HCT116 (cell line): ENCODE results near the gene ATCAY. TPM values are rescaled to one million over a fixed set of nuclear protein-coding genes. Genes with fewer than 3 reads are reported as not detected.

Experiments used
- ATAC-seq: fragments of 200-7000 bp; cut with Tn5 transposase; 2 replicates; pipeline ENCODE4 v1.9.1; 2020; ENCODE audit warnings: mild to moderate bottlenecking, moderate library complexity
- BruUV-seq: library from RNA; stranded (reverse); fragments of 400-500 nt; replicated peaks from 2 replicates; lab custom pipeline; 2021; lab: Mats Ljungman, UMichigan
- CTCF ChIA-PET: fragments of 300-600 bp; sonication (Branson Sonifier 250); formaldehyde crosslinking; loops from one replicate; lab custom pipeline; 2021; ENCODE audit warnings: antibody characterized with exemption; lab: Charles Lee
- POLR2A ChIA-PET: fragments of 300-600, 350-600 bp; sonication (Branson Sonifier 250); formaldehyde crosslinking; loops from one replicate; lab custom pipeline; 2021; ENCODE audit warnings: antibody characterized with exemption; lab: Charles Lee
- RAD21 ChIA-PET, 2 experiments: fragments of 300-600 bp; sonication (Branson Sonifier 250); formaldehyde crosslinking; loops; one replicate each; lab custom pipeline; 2023; ENCODE audit warnings: low total read pairs in 2 of 2; ENCODE audit not compliant: uncharacterized antibody in 2 of 2, unreplicated experiment in 2 of 2, low non-redundant PET in 1 of 2; lab: Charles Lee
- DNase-seq: peaks from one replicate; pipeline ENCODE4 v3.0.0-alpha.2; 2010; ENCODE audit warnings: low read depth, low spot score
- H2AFZ ChIP-seq: fragments of 200-600 bp; shearing (Covaris generic), sonication (generic); 2 replicates; pipeline ENCODE4 v1.6.1; 2017; ENCODE audit warnings: low read depth, mixed run types, mixed read lengths, antibody characterized with exemption, low read length; ENCODE audit not compliant: poor library complexity, severe bottlenecking
- H3K27ac ChIP-seq: 2 replicates; pipeline ENCODE4 v1.5.1; 2012; ENCODE audit warnings: low read depth, low read length
- H3K27me3 ChIP-seq: fragments of 200-600 bp; sonication (generic); 2 replicates; pipeline ENCODE4 v1.6.1; 2016; ENCODE audit warnings: mixed run types, low read length, mixed read lengths; ENCODE audit not compliant: insufficient read depth
- H3K36me3 ChIP-seq, 2 experiments: fragments of 200-500 bp in 1 of 2; fragments of 200-600 bp in 1 of 2; sonication (Bioruptor generic) in 1 of 2; sonication (generic) in 1 of 2; 2 replicates each; pipeline versions ENCODE4 v1.5.1 to v1.6.1; 2014 to 2016; ENCODE audit warnings: low read length in 2 of 2, inconsistent platforms in 1 of 2, mixed read lengths in 1 of 2, mixed run types in 1 of 2; ENCODE audit not compliant: insufficient read depth in 2 of 2, control insufficient read depth in 1 of 2
- H3K4me1 ChIP-seq, 2 experiments: fragments of 200-600 bp in 1 of 2; sonication (generic) in 1 of 2; 2 replicates each; pipeline versions ENCODE4 v1.5.1 to v1.6.1; 2012 to 2017; ENCODE audit warnings: low read length in 2 of 2, inconsistent platforms in 1 of 2, mild to moderate bottlenecking in 1 of 2, mixed read lengths in 1 of 2, mixed run types in 1 of 2, moderate library complexity in 1 of 2; ENCODE audit not compliant: insufficient read depth in 2 of 2, control insufficient read depth in 1 of 2
- H3K4me2 ChIP-seq: fragments of 200-600 bp; sonication (generic); 2 replicates; pipeline ENCODE4 v1.6.1; 2017; ENCODE audit warnings: mixed run types, low read length, mixed read lengths
- H3K4me3 ChIP-seq, 2 experiments: fragments of 200-600 bp in 1 of 2; sonication (generic) in 1 of 2; replicated peaks in 1 of 2; 2 replicates each; pipeline ENCODE4 v1.5.1; 2011 to 2016; ENCODE audit warnings: low read length in 2 of 2, control low read depth in 1 of 2, low read depth in 1 of 2, mild to moderate bottlenecking in 1 of 2, mixed read lengths in 1 of 2, mixed run types in 1 of 2
- H3K79me2 ChIP-seq: fragments of 200-600 bp; sonication (generic); 2 replicates; pipeline ENCODE4 v1.6.1; 2017; ENCODE audit warnings: mild to moderate bottlenecking, mixed run types, low read length, moderate library complexity, mixed read lengths; ENCODE audit not compliant: insufficient read depth
- H3K9ac ChIP-seq: fragments of 200-600 bp; sonication (generic); 2 replicates; pipeline ENCODE4 v1.6.1; 2016; ENCODE audit warnings: low read length, mixed read lengths
- H3K9me2 ChIP-seq: fragments of 200-600 bp; sonication (generic), shearing (Covaris generic); 2 replicates; pipeline ENCODE4 v1.6.1; 2017; ENCODE audit warnings: mixed run types, mild to moderate bottlenecking, moderate library complexity; ENCODE audit not compliant: insufficient read depth
- H3K9me3 ChIP-seq, 2 experiments: fragments of 200-500 bp in 1 of 2; fragments of 200-600 bp in 1 of 2; sonication (Bioruptor generic) in 1 of 2; sonication (generic) in 1 of 2; 2 replicates each; pipeline ENCODE4 v1.6.1; 2014 to 2017; ENCODE audit warnings: low read length in 2 of 2, mixed read lengths in 2 of 2, inconsistent platforms in 1 of 2, low read depth in 1 of 2, mild to moderate bottlenecking in 1 of 2, mixed run types in 1 of 2, moderate library complexity in 1 of 2; ENCODE audit not compliant: control insufficient read depth in 1 of 2, insufficient read depth in 1 of 2
- H4K20me1 ChIP-seq: fragments of 200-600 bp; sonication (generic), shearing (Covaris generic); 2 replicates; pipeline ENCODE4 v1.6.1; 2017; ENCODE audit warnings: mixed run types, mild to moderate bottlenecking, moderate library complexity; ENCODE audit not compliant: insufficient read depth
- CEBPB ChIP-seq: IDR thresholded peaks from 2 replicates; pipeline ENCODE4 v1.6.1; 2012; ENCODE audit warnings: low read depth
- CTCF ChIP-seq, 3 experiments: fragments of 200-600 bp in 1 of 3; sonication (generic) in 1 of 3; IDR thresholded peaks in 2 of 3; conservative IDR thresholded peaks in 1 of 3; 2 replicates each; pipeline ENCODE4 v1.5.1; 2012 to 2017; ENCODE audit warnings: low read depth in 2 of 3, low read length in 2 of 3, antibody characterized with exemption in 1 of 3, borderline replicate concordance in 1 of 3, control low read depth in 1 of 3, mild to moderate bottlenecking in 1 of 3, mixed read lengths in 1 of 3, mixed run types in 1 of 3, moderate library complexity in 1 of 3; ENCODE audit not compliant: insufficient read depth in 1 of 3
- EGR1 ChIP-seq: IDR thresholded peaks from 2 replicates; pipeline ENCODE4 v1.6.1; 2012; ENCODE audit warnings: low read depth
- ELF1 ChIP-seq: IDR thresholded peaks from 2 replicates; pipeline ENCODE4 v1.6.1; 2012; ENCODE audit warnings: low read depth, borderline replicate concordance
- EZH2phosphoT487 ChIP-seq: fragments of 200-600 bp; IDR thresholded peaks from 2 replicates; pipeline ENCODE4 v1.6.1; 2018; ENCODE audit warnings: antibody characterized with exemption, borderline replicate concordance
- JUND ChIP-seq: IDR thresholded peaks from 2 replicates; pipeline ENCODE4 v1.6.1; 2012
- MAX ChIP-seq: IDR thresholded peaks from 2 replicates; pipeline ENCODE4 v1.6.1; 2012
- POLR2A ChIP-seq: IDR thresholded peaks from 2 replicates; pipeline ENCODE4 v1.7.0; 2011; ENCODE audit warnings: borderline replicate concordance; ENCODE audit not compliant: insufficient read depth, insufficient read length; ENCODE audit errors: extremely low read depth
- RAD21 ChIP-seq: IDR thresholded peaks from 2 replicates; pipeline ENCODE4 v1.6.1; 2012; ENCODE audit warnings: low read depth, mild to moderate bottlenecking
- SIN3A ChIP-seq: IDR thresholded peaks from 2 replicates; pipeline ENCODE4 v1.6.1; 2012; ENCODE audit warnings: low read depth
- SRF ChIP-seq: IDR thresholded peaks from 2 replicates; pipeline ENCODE4 v1.6.1; 2012; ENCODE audit warnings: low read depth
- TCF7L2 ChIP-seq: IDR thresholded peaks from 2 replicates; pipeline ENCODE4 v1.7.0; 2011; ENCODE audit warnings: borderline replicate concordance, inconsistent platforms; ENCODE audit not compliant: insufficient read depth, insufficient read length; ENCODE audit errors: extremely low read depth
- ZFX ChIP-seq: fragments of 450-650 bp; IDR thresholded peaks from 2 replicates; pipeline ENCODE4 v1.6.1; 2017
- ZNF274 ChIP-seq: fragments of 200-500 bp; sonication (Bioruptor generic); IDR thresholded peaks from 2 replicates; pipeline ENCODE4 v1.6.1; 2014; ENCODE audit warnings: mild to moderate bottlenecking, low read depth, low read length, inconsistent platforms
- intact Hi-C: fragments of 100-400 bp; cut with micrococcal nuclease; formaldehyde crosslinking; loops from 2 replicates; pipeline ENCODE4 v1.10.0; 2022
- total RNA-seq: library from RNA; stranded (reverse); gene quantifications from one replicate; pipeline ENCODE4 v1.2.1, GENCODE V29; 2021; ENCODE audit not compliant: unreplicated experiment
- TF ChIP-seq, protein P1 (sequence below): IDR thresholded peaks from 2 replicates; pipeline ENCODE4 v1.6.1; 2012
- TF ChIP-seq, protein P2 (sequence below): IDR thresholded peaks from 2 replicates; pipeline ENCODE4 v1.6.1; 2011; ENCODE audit warnings: mild to moderate bottlenecking, low read length, moderate library complexity; ENCODE audit not compliant: insufficient replicate concordance; ENCODE audit errors: extremely low read depth

The ATCAY gene
- total RNA-seq, 1 experiment from 2014 or later = not detected

GRCh38 chr19:3855320-3855719 is 25.2 kb upstream of the ATCAY start:
- CTCF ChIA-PET = no interaction called here
- Histone ChIP-seq H4K20me1 (no peaks in the 10 kb centered on the region), H3K36me3 (no peaks in the 10 kb centered on the region), H3K79me2 (no peaks in the 10 kb centered on the region), H3K27me3 (no peaks in the 10 kb centered on the region), H3K4me1 (peaks cover 18 to 30% of the 10 kb centered on the region in 2 experiments), H3K4me2 (peak overlapping the region; percentile 49), H3K27ac (no peak overlapping the region), H3K4me3 (peak overlapping the region in 1 of 2 experiments; percentile 13; a peak in 1 of 4 replicates), H3K9ac (no peak overlapping the region), H2AFZ (no peak overlapping the region), H3K9me3 (no peaks in the 10 kb centered on the region), H3K9me2 (no peaks in the 10 kb centered on the region)
- POLR2A ChIA-PET = no interaction called here
- intact Hi-C loops = loop anchor here (10.0 kb wide), 1 partner anchor 289 kb away; no protein-coding TSS in a partner anchor
- ATAC-seq (no peak), DNase-seq (no peak)
- RAD21 ChIA-PET = no interaction called here
- BruUV-seq = no TSS peak
- TF ChIP-seq CEBPB = no peak
- TF ChIP-seq, protein P1, sequence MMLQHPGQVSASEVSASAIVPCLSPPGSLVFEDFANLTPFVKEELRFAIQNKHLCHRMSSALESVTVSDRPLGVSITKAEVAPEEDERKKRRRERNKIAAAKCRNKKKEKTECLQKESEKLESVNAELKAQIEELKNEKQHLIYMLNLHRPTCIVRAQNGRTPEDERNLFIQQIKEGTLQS = no peak
- TF ChIP-seq ZNF274 = no peak
- no peak for TF ChIP-seq JUND
- no peak for TF ChIP-seq RAD21

DNA sequence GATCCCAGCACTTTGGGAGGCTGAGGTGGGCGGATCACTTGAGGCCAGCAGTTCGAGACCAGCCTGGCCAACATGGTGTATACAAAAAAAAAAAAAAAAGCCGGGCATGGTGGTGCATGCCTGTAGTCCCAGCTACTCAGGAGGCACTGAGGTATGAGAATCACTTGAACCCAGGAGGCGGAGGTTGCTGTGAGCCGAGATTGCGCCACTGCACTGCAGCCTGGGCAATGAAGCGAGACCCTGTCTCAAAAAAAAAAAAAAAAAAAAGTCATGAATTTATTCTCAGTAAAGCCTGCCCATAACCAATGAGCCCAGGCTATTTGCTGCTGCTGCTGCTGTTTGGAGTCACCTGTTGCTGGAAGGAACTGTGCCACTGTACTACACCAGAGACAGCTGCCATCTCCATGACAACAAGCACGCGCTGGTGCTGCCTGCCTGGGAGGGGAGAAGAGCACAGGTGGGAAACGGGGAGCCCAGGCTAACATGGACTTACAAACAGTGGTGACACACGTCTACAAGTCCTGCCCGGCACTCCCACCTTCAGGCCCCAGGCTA is 23.0 kb upstream of the ATCAY start:
- Histone ChIP-seq H3K9ac (no peak overlapping the region), H3K36me3 (no peaks in the 10 kb centered on the region), H3K79me2 (no peaks in the 10 kb centered on the region), H3K27ac (no peak overlapping the region), H3K9me3 (no peaks in the 10 kb centered on the region), H3K27me3 (no peaks in the 10 kb centered on the region), H3K4me1 (peaks cover 5 to 13% of the 10 kb centered on the region in 2 experiments), H3K9me2 (no peaks in the 10 kb centered on the region), H3K4me3 (no peak overlapping the region), H3K4me2 (no peak overlapping the region), H4K20me1 (no peaks in the 10 kb centered on the region), H2AFZ (no peak overlapping the region)
- DNase-seq (no peak), ATAC-seq (no peak)
- BruUV-seq = no TSS peak
- CTCF ChIA-PET = no interaction called here
- RAD21 ChIA-PET = interaction anchor here in 1 of 2 experiments (0.6 kb wide), 1 partner anchor 199 kb away, joined by 4 read pairs; no protein-coding TSS in a partner anchor
- POLR2A ChIA-PET = no interaction called here
- intact Hi-C loops = loop anchor here (10.0 kb wide), 1 partner anchor 287 kb away; no protein-coding TSS in a partner anchor
- TF ChIP-seq CTCF (IDR thresholded peaks at IDR 0.05 in 2 of 3, conservative IDR thresholded peaks at IDR 0.05 in 1 of 3; ENCODE audit: borderline replicate concordance in 1 of 3, insufficient read depth in 1 of 3, low read depth in 2 of 3, low read length in 2 of 3) (no peak), POLR2A (no peak), MAX (no peak), ZFX (no peak), CEBPB (no peak), SRF (no peak), TCF7L2 (no peak), ELF1 (no peak), SIN3A (no peak), EZH2phosphoT487 (no peak), EGR1 (no peak)
- TF ChIP-seq, protein P2, sequence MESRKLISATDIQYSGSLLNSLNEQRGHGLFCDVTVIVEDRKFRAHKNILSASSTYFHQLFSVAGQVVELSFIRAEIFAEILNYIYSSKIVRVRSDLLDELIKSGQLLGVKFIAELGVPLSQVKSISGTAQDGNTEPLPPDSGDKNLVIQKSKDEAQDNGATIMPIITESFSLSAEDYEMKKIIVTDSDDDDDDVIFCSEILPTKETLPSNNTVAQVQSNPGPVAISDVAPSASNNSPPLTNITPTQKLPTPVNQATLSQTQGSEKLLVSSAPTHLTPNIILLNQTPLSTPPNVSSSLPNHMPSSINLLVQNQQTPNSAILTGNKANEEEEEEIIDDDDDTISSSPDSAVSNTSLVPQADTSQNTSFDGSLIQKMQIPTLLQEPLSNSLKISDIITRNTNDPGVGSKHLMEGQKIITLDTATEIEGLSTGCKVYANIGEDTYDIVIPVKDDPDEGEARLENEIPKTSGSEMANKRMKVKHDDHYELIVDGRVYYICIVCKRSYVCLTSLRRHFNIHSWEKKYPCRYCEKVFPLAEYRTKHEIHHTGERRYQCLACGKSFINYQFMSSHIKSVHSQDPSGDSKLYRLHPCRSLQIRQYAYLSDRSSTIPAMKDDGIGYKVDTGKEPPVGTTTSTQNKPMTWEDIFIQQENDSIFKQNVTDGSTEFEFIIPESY = no peak
- TF ChIP-seq, protein P1 = no peak
- TF ChIP-seq, all 23 proteins: peak for 0
